Superior temporal gyrus (tissue), 1 donor: ENCODE measurements around the gene DBP.
"Not testable (repeated sequence)": the region's sequence is repeated elsewhere in the genome, so short reads cannot be mapped to it uniquely, and the experiment has no call there.

ENCODE experiments used
- DNase-seq: peaks from one replicate; pipeline ENCODE4 v3.0.0-alpha.2; 2016; ENCODE audit errors: extremely low spot score

Gene DBP

DNA sequence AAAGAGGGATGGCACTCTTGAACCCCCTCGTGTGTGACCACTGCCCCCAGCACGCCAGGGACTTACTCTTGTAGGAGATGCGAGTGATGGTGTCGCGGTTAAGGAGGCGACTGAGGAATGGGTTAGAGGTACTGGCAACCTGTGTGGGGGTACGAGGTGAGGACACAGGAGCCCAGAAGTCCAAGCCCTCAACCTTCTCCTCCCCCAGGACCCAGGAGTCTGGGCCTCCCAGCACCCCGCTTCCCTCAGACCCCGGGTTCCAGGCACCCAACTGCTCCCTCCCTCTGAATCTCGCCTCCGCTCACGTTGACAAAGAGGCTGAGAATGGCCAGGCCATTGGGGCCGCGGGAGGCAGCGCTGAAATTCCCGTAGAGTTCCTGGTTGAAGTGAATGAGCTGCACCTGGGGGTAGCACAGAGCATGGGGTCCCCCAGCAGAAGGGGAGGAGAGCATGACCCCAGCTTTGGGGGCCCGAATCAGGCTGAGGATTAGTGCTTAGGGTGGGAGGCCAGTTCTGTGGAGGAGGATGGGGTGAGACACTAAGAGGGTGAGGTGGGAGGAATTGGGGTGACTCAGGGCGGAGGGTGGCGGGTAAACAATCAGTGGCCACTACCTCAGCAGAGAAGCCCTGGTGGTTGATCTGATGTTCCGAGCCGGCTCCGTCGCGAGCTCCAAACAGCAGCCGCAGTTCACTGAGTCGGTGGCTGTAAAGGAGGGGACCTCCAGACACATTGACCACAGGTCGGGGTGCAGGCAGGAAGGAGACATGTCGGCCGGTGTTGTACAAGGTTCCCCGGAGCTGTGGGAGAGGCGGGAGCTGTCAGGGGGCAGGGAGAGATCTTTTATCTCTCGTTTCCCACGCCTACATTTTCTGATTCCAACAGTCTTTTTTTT lies 2.5 kb upstream of the DBP start:
- DNase-seq: no peak

DNA sequence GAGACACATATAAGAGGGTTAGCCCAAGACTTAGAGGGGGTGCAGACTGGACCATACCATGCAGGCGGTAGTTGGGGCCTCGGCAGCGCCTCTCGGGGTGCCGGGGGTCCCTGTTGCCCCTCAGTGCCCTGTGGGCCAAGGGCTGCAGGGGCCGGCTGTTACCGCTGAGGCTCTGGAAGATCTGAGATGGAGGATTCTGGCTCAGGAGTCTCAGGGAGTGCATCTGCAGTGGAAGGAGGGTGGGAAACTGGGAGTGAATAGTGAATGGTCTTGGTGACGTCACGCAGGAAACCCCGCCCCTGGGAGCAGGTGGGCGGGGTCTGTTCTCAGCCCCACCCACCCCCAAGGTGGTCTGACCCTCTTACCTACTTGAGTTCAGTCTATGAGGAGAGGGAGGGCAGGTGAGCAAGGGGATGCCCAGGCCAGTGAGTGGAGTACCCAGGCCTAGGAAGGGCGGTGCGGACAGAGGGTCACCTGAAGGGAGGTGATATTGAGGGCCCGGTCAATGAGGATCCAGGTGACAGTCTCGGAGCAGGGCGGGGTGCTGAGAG lies 1.7 kb upstream of the DBP start:
- no peak for DNase-seq

DNA sequence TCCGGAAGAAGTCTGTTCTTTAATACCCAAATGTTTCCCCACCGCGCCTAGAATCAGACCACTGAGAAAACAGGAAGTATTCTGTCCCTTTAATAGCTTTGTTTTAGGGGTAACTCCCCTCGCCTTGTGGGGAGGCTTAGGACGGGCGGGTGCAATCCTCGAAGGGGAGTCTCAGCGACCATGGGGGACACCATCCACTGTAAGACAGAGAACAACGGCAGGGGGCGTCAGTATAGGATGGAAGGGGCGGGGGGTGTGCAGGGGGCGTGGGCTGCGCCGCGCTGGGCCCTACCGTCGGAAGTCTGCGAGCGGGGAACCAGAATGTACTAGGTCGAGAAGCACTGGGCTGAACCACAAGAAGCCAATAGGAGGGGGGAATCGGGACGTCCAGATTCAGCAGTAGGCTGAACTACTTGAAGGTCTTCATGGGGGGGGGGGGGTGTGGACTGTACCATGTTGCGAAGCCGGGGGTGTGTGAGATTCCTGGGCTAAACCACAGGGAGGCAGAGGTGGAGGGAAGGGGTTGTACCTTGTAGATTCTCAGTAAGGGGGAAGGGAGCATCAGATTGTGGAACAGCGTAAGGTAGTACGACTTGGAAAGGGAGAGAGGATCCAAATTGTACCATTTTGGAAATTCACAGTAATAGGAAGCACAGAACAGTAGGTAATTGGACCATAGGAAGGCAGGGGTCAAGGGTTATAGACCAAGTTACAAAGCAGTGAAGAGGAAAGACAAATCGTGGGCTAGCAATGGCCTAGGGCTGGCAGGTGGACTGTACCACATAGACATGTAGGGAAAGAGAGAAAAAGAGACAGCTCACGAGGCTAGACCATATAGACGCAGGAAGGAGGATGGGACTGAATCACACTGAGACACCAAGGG lies 1.0 kb upstream of the DBP start:
- DNase-seq: peak; percentile 88

DNA sequence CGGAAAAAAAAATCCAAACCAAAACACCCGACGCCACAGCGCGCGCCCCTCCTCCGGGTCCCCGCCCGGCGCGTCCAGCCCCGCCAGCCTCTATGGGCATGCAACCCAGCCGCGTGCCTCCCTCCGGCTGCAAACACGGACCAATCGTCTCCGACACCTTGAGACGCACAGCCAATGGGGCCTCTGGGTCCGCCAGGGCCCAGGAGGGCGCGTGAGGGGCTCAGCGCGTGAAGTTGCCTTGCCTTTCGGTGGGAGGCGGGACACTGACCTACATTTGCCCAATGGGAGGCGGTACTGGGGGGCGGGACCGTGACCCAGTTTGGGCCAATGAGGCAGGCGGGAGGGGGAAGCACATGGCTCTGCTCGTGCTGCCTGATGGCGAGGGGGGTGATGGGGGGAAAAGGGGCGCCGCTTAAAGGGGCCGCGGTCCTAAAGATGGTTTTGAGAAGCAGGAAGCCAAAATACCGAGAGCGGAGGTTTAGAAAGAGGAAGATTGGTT lies 319 bp upstream of the DBP start:
- DNase-seq: peak; percentile 99

DNA sequence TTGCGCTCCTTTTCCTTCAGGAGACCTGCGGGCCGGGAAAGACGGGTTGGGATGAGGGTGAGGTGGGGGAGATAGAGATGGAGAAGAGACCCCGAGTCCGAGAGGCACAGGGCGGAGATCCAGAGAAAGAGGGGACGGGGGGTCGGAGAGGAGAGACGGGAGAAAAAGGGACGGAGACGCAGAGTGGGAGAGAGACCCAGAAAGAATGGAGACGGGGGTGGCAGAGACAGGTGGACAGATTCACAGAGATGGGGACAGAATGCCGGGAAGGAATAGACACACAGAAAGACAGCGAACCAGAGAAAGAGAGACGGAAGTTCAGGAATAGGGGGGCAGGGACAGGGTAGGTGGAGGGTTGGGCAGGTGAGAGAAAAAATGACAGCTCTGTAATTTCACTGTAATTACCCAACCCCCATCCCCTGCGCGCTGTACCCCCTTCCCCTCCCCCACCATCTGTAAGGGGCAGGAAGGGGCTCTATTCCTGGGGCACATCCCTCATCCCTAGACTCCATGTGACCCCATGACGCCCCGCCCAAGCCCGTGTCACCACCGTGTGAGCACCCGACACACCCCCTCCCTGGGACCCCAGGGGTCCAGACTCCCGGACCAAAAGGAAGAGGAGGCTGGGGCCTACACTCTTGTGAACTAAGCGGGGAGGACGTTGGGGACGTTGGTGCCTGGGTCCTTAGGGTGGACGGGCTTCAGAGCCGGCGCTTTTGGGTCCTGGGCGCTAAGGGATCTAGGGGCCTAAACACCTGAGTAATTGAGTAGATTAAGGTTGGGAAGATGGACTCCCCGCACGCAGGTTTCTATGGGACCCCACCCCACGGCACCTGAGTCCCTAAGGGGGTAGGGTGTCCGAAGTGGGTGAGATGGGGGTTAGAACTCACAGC lies 967 bp downstream of the DBP start:
- DNase-seq: peak; percentile 40

DNA sequence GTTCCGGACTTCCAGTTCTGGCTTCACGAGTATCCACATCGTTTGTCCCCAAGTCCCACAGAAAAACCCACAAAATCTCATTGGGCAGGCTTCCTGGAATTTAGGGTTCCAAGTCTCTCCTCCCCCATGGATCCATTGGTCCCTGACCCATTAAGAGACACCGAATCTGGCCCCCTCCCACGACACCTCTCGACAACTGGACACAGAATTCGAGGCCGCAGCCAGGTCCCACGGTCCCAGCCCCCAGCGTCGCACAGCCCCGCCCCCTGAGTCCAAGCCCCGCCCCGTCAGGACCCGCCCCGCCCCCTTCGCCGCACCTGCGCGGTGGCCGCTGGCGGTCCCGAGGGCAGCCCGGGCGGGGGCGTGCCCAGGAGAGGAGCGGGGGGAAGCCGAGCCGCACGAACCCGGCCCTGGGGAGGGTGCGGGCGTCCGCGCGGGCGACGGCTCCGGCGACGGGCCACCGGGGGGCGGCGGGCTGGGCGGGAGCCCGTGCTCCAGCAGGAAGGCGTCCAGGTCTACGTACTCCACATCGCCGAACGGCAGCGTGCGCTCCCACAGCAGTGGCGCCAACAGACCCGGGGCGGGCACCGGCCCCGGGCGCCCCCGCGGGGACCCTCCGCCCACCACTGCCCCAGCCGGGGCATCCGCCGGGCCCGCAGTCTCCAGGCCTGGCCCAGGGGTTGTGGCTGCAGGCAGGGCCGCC lies 1.8 kb downstream of the DBP start:
- peak; percentile 24 for DNase-seq

DNA sequence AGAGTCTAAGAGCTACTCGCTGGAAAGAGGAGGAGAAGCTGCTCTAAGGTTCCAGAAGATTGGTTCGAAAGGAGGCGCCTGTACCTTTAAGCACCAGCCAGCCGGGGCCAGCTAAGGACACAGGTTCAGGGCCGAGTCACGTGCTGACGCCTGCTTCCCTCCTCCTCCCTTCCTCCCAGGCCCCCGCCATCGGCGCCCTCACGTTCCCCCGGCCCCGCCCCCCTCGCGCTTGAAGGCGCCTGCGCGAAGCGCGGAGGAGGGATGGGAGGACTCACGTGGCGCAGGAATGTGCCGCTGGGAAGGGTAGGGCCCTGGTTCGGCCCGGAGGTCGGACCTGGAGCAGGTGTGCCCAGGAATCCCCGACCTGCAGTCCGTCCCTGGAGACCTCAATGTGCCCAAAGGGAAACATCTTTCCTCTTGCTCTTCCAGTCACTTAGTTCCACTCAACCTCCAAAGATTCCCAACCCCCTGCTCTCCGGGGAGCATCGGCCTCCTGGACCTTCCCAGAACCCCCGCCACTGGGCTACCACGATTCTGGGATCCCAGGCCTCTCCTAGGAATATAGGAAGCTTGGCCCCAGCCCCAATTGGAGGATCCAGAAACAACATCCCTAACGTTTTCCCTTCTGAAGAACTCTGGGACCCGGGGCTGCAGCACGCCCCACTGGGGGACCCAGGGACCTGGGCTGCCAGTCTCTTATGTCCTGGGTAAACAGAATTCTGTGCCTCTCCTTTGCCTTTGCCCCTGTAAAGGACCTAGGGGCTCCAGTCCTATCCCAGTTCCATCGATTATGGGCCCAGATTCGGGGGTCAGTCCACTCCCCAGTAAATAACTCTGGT lies 2.5 kb downstream of the DBP start:
- peak; percentile 91 for DNase-seq

DNA sequence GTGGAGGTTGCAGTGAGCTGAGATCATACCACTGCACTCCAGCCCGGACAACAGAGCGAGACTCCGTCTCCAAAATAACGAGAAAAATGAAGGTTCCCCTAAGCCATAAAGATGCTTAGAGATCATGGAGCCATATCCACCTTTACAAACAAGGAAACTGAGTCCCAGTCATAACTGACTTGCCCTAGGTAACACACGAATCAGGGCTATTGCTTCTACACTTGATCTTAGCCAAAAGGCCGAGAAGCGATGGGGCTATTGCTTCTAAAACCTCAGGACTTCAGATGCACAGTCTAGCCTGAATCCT lies 3.2 kb downstream of the DBP start:
- DNase-seq: no peak

DNA sequence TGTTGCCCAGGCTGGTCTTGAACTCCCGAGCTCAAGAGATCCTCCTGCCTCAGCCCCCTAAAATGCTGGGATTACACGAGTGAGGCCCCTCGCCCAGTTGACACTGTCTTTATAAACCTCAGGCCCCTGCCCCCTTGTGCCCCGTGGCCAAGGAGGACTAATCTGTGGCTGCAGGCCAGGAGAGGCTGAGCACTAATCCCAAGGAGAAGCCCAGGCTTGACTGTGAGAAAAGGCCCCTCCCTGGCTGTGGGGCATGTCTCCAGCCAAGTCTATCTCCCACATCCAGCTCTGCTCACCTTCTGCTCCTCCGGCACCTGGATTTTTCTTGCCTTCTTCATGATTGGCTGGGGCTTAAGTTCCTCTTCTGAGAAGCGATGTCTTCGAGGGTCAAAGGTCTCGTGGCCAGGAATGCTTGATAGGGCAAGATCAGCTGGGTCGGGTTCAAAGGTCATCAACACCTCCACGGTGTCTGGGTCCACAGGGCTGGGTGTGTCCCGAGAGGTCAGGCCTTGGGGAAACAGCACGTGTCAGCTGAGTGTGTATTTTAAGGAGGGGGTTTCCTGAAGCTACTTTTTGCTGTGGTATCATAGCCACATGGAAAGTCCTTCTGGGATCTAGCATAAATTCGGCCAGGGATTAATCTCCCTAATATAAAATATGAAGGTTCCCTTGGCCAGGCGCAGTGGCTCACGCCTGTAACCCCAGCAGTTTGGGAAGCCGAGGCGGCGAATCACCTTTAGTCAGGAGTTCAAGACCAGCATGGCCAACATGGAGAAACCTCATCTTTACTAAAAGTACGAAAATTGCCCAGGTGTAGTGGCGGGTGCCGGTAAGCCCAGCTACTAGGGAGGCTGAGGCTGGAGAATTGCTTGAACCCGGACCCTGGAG lies 3.8 kb downstream of the DBP start:
- no peak for DNase-seq

DNA sequence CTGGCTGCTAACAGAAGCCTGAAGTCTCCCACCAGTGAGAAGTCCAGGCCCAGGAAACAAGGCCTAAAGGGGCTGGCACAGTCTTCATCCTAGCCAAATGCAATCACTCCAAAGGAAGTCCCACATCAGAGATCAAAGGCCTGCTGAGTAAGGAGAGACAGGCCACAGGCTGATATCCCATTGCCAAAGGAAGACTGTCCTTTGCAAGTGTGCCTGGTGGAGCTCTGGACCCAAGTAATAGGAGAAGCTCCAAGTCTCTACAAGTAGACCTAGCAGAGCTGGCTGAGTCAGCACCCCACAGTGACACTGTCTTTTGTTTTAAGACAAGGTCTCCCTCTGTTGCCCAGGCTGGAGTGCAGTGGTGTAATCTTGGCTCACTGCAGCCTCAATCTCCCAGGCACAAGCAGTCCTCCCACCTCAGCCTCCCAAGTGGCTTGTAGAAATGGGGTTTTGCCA lies 4.5 kb downstream of the DBP start:
- DNase-seq: no peak

DNA sequence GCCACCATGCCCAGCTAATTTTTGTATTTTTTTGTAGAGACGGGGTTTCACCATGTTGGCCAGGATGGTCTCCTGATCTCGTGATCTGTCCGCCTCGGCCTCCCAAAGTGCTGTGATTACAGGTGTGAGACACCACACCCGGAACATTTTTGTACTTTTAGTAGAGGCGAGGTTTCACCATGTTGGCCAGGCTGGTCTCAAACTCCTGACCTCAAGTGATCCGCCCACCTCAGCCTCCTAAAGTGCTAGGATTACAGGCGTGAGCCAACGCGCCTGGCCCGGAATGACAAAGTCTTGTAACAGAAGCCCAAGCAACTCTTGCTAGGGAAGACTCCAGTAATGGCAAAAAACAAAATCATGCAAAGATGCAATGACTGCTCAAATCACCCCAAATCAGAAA lies 4.9 kb downstream of the DBP start:
- DNase-seq: not testable (repeated sequence)

DNA sequence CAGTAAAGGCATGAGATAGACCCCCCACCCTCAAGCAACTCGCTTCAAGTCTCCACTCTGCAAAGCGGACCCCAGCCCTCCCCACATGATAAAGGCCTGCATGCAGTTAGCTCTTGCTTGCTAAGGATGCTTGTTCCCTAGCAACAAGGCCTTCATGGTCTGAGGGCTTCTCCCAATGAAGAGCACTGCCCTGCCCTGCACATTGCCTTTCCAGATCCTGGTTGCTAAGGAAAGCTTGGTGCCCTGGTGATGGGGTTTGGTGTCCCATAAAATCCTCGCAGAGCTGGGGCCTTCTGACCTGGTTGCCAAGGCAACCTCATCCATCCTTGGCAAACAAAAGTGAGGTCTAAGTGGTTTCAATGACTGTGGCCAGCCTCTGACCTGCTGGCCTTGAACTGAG lies 6.0 kb downstream of the DBP start:
- DNase-seq: no peak

DNA sequence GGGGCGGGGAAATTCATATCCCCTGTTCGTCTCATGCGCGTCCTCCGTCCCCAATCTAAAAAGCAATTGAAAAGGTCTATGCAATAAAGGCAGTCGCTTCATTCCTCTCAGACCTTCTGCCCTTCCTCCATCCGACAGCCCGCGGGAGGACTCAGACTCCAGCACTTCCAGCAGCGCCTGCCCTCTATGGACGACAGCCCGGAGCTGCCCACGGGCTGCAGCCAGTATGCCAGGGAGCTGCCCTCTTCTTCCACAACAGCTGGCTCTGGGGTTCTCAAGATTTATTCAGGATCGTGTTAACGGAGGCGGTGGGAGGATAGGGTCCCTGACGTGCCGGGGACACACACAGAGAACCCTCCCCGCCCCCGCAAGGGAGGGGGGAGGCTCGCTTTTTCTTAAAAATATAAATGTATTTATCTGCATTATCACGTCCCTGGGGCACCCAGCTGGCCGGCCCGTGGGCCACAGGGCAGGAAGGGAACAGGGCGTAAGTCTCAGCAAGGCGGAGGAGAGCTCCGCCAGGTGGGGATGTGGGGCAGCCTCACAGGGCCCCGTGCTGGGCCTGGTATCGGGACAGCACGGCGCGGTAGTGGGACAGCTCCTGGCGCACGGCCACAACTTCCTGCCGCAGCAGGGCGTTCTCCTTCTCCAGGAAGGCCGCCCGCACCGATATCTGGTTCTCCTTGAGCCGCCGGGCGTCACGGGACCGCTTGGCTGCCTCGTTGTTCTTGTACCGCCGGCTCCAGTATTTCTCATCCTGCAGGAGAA lies 6.7 kb downstream of the DBP start:
- DNase-seq: peak; percentile 21

DNA sequence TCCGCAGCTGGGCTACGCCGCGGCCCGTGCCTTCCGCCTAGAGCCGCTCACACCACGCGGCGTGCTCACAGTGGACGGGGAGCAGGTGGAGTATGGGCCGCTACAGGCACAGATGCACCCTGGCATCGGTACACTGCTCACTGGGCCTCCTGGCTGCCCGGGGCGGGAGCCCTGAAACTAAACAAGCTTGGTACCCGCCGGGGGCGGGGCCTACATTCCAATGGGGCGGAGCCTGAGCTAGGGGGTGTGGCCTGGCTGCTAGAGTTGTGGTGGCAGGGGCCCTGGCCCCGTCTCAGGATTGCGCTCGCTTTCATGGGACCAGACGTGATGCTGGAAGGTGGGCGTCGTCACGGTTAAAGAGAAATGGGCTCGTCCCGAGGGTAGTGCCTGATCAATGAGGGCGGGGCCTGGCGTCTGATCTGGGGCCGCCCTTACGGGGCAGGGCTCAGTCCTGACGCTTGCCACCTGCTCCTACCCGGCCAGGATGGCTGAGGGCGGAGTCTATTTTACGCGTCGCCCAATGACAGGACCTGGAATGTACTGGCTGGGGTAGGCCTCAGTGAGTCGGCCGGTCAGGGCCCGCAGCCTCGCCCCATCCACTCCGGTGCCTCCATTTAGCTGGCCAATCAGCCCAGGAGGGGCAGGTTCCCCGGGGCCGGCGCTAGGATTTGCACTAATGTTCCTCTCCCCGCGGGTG lies 7.4 kb downstream of the DBP start:
- DNase-seq: peak; percentile 33

DNA sequence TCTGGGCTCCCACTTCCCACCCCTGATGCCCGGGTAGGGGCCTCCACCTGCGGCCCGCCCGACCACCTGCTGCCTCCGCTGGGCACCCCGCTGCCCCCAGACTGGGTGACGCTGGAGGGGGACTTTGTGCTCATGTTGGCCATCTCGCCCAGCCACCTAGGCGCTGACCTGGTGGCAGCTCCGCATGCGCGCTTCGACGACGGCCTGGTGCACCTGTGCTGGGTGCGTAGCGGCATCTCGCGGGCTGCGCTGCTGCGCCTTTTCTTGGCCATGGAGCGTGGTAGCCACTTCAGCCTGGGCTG lies 7.9 kb downstream of the DBP start:
- no peak for DNase-seq

DNA sequence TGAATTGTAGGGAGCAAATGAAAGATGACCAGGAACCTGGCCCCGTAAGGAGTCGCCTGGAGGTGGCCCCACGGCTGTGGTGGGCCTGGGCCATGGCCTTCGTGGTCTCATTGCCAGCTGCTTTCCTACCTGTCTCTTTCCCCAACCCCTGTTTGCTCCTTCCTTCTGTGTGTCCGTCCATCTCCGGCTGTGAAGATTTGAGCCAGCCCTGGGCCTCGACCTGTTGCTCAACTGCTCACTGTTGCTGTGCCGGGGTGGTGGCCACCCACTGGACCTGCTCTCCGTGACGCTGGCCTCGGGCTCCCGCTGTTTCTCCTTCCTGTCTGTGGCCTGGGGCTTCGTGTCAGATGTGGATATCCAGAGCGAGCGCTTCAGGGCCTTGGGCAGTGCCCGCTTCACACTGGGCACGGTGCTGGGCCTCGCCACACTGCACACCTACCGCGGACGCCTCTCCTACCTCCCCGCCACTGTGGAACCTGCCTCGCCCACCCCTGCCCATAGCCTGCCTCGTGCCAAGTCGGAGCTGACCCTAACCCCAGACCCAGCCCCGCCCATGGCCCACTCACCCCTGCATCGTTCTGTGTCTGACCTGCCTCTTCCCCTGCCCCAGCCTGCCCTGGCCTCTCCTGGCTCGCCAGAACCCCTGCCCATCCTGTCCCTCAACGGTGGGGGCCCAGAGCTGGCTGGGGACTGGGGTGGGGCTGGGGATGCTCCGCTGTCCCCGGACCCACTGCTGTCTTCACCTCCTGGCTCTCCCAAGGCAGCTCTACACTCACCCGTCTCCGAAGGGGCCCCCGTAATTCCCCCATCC lies 8.5 kb downstream of the DBP start:
- DNase-seq: no peak

DNA sequence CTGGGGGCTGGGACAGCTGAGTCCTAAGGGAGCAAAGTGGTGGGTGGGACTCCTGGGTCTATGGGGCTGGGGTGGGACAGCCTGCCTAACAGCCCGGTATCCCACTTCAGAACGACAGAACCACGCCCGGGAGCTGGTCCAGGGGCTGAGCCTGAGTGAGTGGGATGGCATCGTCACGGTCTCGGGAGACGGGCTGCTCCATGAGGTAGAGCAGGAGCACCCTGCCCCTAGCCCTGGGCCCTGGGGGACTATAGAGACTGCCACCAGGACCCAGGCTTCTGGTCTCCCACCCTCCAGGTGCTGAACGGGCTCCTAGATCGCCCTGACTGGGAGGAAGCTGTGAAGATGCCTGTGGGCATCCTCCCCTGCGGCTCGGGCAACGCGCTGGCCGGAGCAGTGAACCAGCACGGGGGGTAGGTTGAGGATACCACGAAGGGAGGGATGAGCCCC lies 9.3 kb downstream of the DBP start:
- no peak for DNase-seq
